HG03196 (cell line): ENCODE results near the gene SLC43A2.

Source experiments
- ATAC-seq: cut with Tn5 transposase; IDR thresholded peaks from one replicate; pipeline ENCODE4 v1.9.1; 2021; ENCODE audit not compliant: unreplicated experiment

Gene SLC43A2

GRCh38 chr17:1643999-1644492 is 15.4 kb upstream of the SLC43A2 start:
- ATAC-seq, result no peak

GRCh38 chr17:1643293-1643998 is 14.8 kb upstream of the SLC43A2 start:
- no peak for ATAC-seq

GRCh38 chr17:1641065-1641403 is 12.4 kb upstream of the SLC43A2 start:
- no peak for ATAC-seq

- no peak for ATAC-seq
Measured at GRCh38 chr17:1640329-1641064, 11.9 kb upstream of the SLC43A2 start.

GRCh38 chr17:1639549-1640180 is 11.0 kb upstream of the SLC43A2 start:
- no peak for ATAC-seq

- no peak for ATAC-seq
Measured at GRCh38 chr17:1638624-1639300, 10.1 kb upstream of the SLC43A2 start.

GRCh38 chr17:1638171-1638590 is 9.5 kb upstream of the SLC43A2 start:
- no peak for ATAC-seq

- no peak for ATAC-seq
Measured at GRCh38 chr17:1636732-1637285, 8.2 kb upstream of the SLC43A2 start.

GRCh38 chr17:1635675-1636465 is 7.2 kb upstream of the SLC43A2 start:
- ATAC-seq, result no peak

GRCh38 chr17:1634841-1635650 is 6.4 kb upstream of the SLC43A2 start:
- ATAC-seq, result no peak

GRCh38 chr17:1630662-1631061 is 2.0 kb upstream of the SLC43A2 start:
- ATAC-seq, result no peak

- ATAC-seq, result peak; percentile 3
Measured at GRCh38 chr17:1629504-1630310, 1.1 kb upstream of the SLC43A2 start.

- peak; percentile 51 for ATAC-seq
Measured at GRCh38 chr17:1628856-1629503, 346 bp upstream of the SLC43A2 start.

GRCh38 chr17:1627182-1627981 is 1.3 kb downstream of the SLC43A2 start:
- no peak for ATAC-seq

GRCh38 chr17:1626333-1626732 is 2.3 kb downstream of the SLC43A2 start:
- no peak for ATAC-seq

GRCh38 chr17:1625581-1625980 is 3.1 kb downstream of the SLC43A2 start:
- no peak for ATAC-seq

GRCh38 chr17:1625053-1625452 is 3.6 kb downstream of the SLC43A2 start:
- no peak for ATAC-seq
